22Rv1 (cell line): ENCODE data around the gene TRMT2A.

Source experiments
- H3K27ac ChIP-seq: fragments of 450-650 bp; 2 replicates; pipeline ENCODE4 v1.5.1; 2017
- ZFX ChIP-seq: fragments of 450-650 bp; IDR thresholded peaks from 2 replicates; pipeline ENCODE4 v1.6.1; 2017; ENCODE audit warnings: antibody characterized with exemption, borderline replicate concordance
- TF ChIP-seq, protein P1 (sequence below): fragments of 450-650 bp; IDR thresholded peaks from 2 replicates; pipeline ENCODE4 v1.5.1; 2017; ENCODE audit warnings: mild to moderate bottlenecking

TRMT2A gene

DNA sequence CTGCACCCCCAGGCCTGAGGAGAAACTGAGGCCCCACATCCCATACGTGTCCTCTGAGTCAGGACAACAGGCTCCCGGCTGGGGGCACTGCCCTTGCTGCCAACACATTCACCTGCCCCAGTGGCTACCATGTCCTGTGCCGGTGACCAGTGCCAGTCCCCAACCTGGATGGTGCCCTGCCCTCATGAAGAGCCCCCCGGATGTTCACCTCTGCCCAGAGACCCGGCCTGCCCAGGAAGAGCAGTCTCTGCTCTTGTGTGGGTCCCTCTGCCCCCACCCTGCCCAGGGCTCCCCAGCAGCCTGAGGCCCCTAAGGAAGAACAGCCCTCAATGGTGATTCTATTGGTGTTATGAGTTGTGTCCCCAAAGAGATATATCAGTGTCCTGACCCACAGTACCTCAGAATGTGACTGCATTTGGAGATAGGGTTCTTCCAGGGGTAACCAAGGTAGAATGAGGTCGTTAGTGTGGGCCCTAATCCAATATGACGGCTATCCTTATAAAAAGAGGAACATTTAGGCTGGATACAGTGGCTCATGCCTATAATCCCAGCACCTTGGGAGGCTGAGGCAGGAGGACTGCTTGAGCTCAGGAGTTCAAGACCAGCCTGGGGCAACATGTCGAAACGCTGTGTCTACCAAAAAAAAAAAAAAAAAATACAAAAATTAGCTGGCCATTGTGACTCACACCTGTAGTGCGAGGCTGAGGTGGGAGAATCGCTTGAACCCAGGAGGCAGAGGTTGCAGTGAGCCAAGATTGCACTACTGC lies 50.2 kb downstream of the TRMT2A start:
- TF ChIP-seq, protein P1, sequence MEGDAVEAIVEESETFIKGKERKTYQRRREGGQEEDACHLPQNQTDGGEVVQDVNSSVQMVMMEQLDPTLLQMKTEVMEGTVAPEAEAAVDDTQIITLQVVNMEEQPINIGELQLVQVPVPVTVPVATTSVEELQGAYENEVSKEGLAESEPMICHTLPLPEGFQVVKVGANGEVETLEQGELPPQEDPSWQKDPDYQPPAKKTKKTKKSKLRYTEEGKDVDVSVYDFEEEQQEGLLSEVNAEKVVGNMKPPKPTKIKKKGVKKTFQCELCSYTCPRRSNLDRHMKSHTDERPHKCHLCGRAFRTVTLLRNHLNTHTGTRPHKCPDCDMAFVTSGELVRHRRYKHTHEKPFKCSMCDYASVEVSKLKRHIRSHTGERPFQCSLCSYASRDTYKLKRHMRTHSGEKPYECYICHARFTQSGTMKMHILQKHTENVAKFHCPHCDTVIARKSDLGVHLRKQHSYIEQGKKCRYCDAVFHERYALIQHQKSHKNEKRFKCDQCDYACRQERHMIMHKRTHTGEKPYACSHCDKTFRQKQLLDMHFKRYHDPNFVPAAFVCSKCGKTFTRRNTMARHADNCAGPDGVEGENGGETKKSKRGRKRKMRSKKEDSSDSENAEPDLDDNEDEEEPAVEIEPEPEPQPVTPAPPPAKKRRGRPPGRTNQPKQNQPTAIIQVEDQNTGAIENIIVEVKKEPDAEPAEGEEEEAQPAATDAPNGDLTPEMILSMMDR, result no peak
- TF ChIP-seq ZFX, result no peak
- H3K27ac ChIP-seq, result no peak overlapping the region

DNA sequence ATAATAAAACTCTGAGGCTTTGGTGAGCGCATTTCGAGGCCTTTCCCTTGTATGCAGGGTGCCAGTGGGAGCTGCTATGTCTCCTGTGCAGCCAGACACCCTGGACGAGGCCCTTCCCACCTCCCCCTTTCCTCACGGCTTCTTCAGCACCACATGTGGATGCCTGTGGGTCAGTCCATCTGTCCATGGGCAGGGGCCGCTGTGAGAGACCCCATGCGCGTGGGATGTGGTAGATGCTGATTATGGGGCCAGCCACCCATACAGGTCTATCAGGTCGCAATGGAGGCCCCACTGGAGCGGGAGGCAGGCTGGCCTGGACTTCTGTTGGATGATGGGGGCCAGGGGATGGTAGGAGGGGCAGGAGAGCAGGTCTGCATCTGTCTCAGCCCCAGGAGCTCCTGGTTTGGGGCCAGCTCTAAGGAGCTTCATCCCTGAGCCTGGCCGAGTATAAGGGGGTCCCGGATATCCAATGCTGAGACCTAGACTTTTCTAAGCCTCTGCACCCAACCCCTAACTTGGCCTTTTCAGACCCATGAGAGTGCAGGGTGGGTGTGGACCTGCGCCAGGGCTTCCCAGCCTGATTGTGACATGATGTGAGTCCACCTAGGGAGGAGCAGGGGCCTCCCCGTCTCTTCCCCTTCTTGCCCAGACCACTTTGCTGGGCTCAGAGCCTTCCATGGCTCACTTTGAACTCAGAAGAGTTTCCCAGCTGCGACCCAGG lies 51.0 kb downstream of the TRMT2A start:
- no peak overlapping the region for H3K27ac ChIP-seq
- TF ChIP-seq ZFX, result no peak
- TF ChIP-seq, protein P1, result no peak

DNA sequence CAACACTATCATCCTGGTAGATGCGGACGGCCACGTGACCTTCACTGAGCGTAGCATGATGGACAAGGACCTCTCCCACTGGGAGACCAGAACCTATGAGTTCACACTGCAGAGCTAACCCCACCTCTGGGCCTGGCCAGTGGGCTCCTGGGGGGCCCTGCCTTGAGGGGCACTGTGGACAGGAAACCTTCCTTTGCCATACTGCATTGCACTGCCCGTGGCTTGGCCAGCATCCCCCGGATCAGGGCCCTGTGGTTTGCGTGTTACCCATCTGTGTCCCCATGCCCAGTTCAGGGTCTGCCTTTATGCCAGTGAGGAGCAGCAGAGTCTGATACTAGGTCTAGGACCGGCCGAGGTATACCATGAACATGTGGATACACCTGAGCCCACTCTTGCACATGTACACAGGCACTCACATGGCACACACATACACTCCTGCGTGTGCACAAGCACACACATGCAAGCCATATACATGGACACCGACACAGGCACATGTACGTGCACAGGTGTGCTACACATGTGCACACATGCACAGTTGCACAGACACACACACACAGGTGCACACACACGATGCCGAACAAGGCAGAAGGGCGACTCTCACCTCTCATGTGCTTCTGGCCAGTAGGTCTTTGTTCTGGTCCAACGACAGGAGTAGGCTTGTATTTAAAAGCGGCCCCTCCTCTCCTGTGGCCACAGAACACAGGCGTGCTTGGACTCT lies 52.3 kb downstream of the TRMT2A start:
- no peak for TF ChIP-seq ZFX
- TF ChIP-seq, protein P1, result no peak
- H3K27ac ChIP-seq, result no peak overlapping the region

DNA sequence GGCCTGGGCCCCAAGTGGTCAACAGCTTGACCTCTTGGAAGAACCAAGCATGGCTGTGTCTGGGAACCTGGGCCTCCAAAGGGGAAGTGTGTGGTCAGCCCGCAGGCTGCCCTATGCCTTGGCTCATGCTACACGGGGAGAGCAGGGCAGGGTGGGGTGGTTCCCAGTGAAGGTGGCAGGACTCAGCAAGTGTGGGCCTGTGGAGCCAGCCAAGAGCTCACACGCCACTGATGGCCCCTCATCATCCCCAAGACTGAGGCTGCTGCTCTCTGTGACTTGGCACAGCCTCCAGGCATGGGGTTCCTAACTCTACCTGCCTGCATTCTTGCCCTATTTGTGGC lies 52.9 kb downstream of the TRMT2A start:
- no peak for TF ChIP-seq ZFX
- TF ChIP-seq, protein P1, result no peak
- H3K27ac ChIP-seq, result no peak overlapping the region

DNA sequence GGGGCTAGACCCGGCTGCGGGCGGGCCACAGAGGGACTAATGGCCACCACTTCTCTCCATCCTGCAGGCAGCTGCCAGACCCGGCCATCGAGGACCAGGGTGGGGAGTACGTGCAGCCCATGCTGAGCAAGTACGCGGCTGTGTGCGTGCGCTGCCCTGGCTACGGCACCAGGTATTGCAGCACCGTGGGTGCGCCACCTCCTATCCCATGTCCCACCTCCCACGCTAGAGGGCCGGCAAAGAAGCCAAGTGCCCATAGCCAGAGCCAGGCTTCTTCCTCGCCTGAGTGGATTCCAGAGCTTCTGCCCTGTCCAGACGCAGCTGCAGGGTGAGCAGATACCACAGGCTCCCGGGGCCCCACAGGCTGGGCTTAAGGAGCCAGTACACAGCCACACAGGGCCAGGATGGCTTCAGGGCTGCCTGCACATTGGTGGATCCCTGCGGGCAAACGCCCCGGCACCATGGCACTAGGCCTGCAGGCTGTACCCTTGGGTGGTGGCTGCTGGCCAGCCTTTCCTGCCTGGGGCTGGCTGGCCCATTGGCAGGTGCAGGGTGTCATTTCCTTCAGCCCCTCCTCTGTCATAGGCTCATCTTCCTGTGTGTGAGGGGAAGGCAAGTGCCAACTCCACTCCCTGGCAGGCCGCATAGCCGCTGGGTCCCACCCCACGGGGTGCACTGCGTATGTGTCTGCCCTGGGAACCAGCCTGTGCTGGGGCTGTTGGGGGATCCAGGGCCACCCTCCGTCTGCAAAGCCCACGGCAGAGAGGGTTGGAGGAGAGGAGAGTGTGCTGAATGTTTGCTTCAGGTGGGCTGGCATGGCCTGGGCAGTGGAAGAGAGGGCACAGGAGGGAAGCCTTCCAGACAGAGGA lies 53.5 kb downstream of the TRMT2A start:
- TF ChIP-seq, protein P1, result no peak
- TF ChIP-seq ZFX, result no peak
- H3K27ac ChIP-seq, result no peak overlapping the region

DNA sequence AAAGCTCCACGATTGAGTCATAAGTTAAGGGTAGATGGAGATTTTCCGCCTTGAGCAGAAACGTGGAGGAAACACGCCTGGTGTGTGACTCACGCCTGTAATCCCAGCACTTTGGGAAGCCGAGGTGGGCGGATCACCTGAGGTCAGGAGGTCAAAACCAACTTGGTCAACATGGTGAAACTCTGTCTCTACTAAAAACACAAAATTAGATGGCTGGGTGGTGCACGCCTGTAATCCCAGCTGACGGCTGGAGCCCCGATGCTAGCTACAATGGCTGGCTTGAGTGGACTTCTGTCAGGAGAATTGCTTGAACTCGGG lies 54.3 kb downstream of the TRMT2A start:
- no peak overlapping the region for H3K27ac ChIP-seq
- TF ChIP-seq, protein P1, result no peak
- TF ChIP-seq ZFX, result no peak
